Mesenchymal stem cell (in vitro differentiated cells and primary cell): ENCODE data around the gene FAT4.
A peak's percentile ranks its signal among the peaks of the same experiment; 100 is the strongest.

ENCODE experiments used
- DNase-seq: peaks from one replicate; pipeline ENCODE4 v3.0.0-alpha.2; 2013
- H2AFZ ChIP-seq: one replicate; pipeline ENCODE4 v1.6.1; 2013; ENCODE audit warnings: low read depth, mild to moderate bottlenecking, control low read depth, inconsistent platforms, low read length, moderate library complexity
- H2AK5ac ChIP-seq: 2 replicates; pipeline ENCODE4 v1.6.1; 2013; ENCODE audit warnings: low read length, moderate library complexity, mild to moderate bottlenecking, inconsistent platforms; ENCODE audit not compliant: severe bottlenecking
- H2BK120ac ChIP-seq: one replicate; pipeline ENCODE4 v1.6.1; 2013; ENCODE audit warnings: low read depth, mild to moderate bottlenecking, inconsistent platforms, low read length, moderate library complexity
- H2BK12ac ChIP-seq, 2 experiments: one replicate each; pipeline ENCODE4 v1.6.1; 2013; ENCODE audit warnings: inconsistent platforms in 2 of 2, low read length in 2 of 2, mild to moderate bottlenecking in 2 of 2, moderate library complexity in 2 of 2, control low read depth in 1 of 2
- H2BK15ac ChIP-seq: one replicate; pipeline ENCODE4 v1.6.1; 2013; ENCODE audit warnings: mild to moderate bottlenecking, low read depth, inconsistent platforms; ENCODE audit not compliant: poor library complexity, severe bottlenecking
- H2BK5ac ChIP-seq: 2 replicates; pipeline ENCODE4 v1.6.1; 2013; ENCODE audit warnings: low read depth, mild to moderate bottlenecking, low read length, control low read depth, inconsistent platforms; ENCODE audit not compliant: poor library complexity, severe bottlenecking
- H3K14ac ChIP-seq, 2 experiments: one replicate each; pipeline ENCODE4 v1.6.1; 2013; ENCODE audit warnings: inconsistent platforms in 2 of 2, low read length in 2 of 2, control low read depth in 1 of 2, mild to moderate bottlenecking in 1 of 2, moderate library complexity in 1 of 2
- H3K18ac ChIP-seq, 2 experiments: one replicate each; pipeline ENCODE4 v1.6.1; 2013; ENCODE audit warnings: inconsistent platforms in 2 of 2, low read length in 2 of 2, control low read depth in 1 of 2, low read depth in 1 of 2, mild to moderate bottlenecking in 1 of 2
- H3K23ac ChIP-seq, 2 experiments: one replicate each; pipeline ENCODE4 v1.6.1; 2013; ENCODE audit warnings: inconsistent platforms in 2 of 2, low read length in 2 of 2, mild to moderate bottlenecking in 2 of 2, moderate library complexity in 2 of 2, control low read depth in 1 of 2
- H3K27ac ChIP-seq: 2 replicates; pipeline ENCODE4 v1.5.1; 2013; ENCODE audit warnings: mild to moderate bottlenecking, moderate library complexity, low read length, control low read depth, inconsistent platforms; ENCODE audit not compliant: poor library complexity, severe bottlenecking
- H3K27me3 ChIP-seq, 2 experiments: 2 replicates each; pipeline versions ENCODE4 v1.6.1 to v1.7.0; 2013; ENCODE audit warnings: low read length in 2 of 2, mild to moderate bottlenecking in 2 of 2, moderate library complexity in 2 of 2, control low read depth in 1 of 2, inconsistent platforms in 1 of 2; ENCODE audit not compliant: control insufficient read depth in 1 of 2, insufficient read depth in 1 of 2
- H3K36me3 ChIP-seq, 2 experiments: 2 replicates each; pipeline versions ENCODE4 v1.6.1 to v1.7.0; 2013; ENCODE audit warnings: low read length in 2 of 2, control low read depth in 1 of 2, inconsistent platforms in 1 of 2, low read depth in 1 of 2, mild to moderate bottlenecking in 1 of 2; ENCODE audit not compliant: insufficient read depth in 2 of 2, control insufficient read depth in 1 of 2
- H3K4ac ChIP-seq, 2 experiments: one replicate each; pipeline ENCODE4 v1.6.1; 2013; ENCODE audit warnings: inconsistent platforms in 2 of 2, low read length in 2 of 2, mild to moderate bottlenecking in 2 of 2, moderate library complexity in 2 of 2, control low read depth in 1 of 2, low read depth in 1 of 2
- H3K4me1 ChIP-seq: 2 replicates; pipeline ENCODE4 v1.6.1; 2013; ENCODE audit warnings: low read depth, low read length, control low read depth; ENCODE audit not compliant: control insufficient read depth, insufficient read depth
- H3K4me2 ChIP-seq: 2 replicates; pipeline ENCODE4 v1.6.1; 2013; ENCODE audit warnings: low read length, mild to moderate bottlenecking, inconsistent platforms; ENCODE audit not compliant: poor library complexity, severe bottlenecking
- H3K4me3 ChIP-seq, 2 experiments: 2 replicates each; pipeline versions ENCODE4 v1.5.1 to v1.7.0; 2013; ENCODE audit warnings: low read length in 2 of 2, mild to moderate bottlenecking in 2 of 2, control low read depth in 1 of 2, low read depth in 1 of 2; ENCODE audit not compliant: insufficient read depth in 1 of 2
- H3K79me1 ChIP-seq: replicated peaks from 2 replicates; pipeline ENCODE4 v1.6.1; 2013; ENCODE audit warnings: mild to moderate bottlenecking, control low read depth, low read length, inconsistent platforms; ENCODE audit not compliant: poor library complexity, severe bottlenecking
- H3K9ac ChIP-seq: 2 replicates; pipeline ENCODE4 v1.7.0; 2013; ENCODE audit warnings: mild to moderate bottlenecking, low read length, moderate library complexity
- H3K9me3 ChIP-seq: 2 replicates; pipeline ENCODE4 v1.7.0; 2013; ENCODE audit warnings: mild to moderate bottlenecking, low read length; ENCODE audit not compliant: control insufficient read depth
- H4K8ac ChIP-seq: one replicate; pipeline ENCODE4 v1.6.1; 2013; ENCODE audit warnings: inconsistent platforms, mild to moderate bottlenecking, low read length, moderate library complexity
- H4K91ac ChIP-seq: one replicate; pipeline ENCODE4 v1.6.1; 2013; ENCODE audit warnings: mild to moderate bottlenecking, low read length, inconsistent platforms
- WGBS: methylation state at CpG from one replicate; pipeline ENCODE4 v1.1.7; 2013; ENCODE audit warnings: mixed read lengths; 5-methylcytosine and 5-hydroxymethylcytosine counted together

The FAT4 gene

DNA sequence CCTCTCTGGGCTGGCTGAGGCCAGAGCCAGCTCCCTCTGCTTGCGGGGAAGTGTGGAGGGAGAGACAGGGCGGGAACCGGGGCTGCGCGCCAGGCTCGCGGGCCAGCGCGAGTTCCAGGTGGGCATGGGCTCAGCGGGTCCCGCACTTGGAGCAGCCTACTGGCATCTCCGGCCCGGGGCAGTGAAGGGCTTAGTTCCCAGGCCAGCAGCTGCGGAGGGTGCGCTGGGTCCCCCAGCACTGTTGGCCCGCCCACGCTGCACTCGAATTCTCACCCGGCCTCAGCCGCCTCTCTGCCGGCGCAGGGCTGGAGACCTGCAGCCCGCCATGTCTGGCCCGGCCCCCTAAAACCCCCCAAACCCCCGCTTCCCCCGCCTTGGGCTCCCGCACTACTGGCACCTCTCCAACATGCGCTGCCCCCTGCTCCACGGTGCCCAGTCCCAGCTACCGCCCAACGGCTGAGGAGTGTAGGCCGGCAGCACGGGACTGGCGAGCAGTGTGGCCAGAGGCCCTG is 33.8 kb upstream of the FAT4 start:
- no peak overlapping the region for H4K91ac ChIP-seq
- H3K14ac ChIP-seq: no peak overlapping the region
- WGBS: over 99% methylated on average over 32 of the region's 34 CpGs

GRCh38 chr4:125283707-125284279 is 31.0 kb upstream of the FAT4 start:
- H3K27me3 ChIP-seq: no peaks in the 10 kb centered on the region
- no peak overlapping the region for H2BK12ac ChIP-seq
- no peak overlapping the region for H3K14ac ChIP-seq
- no peaks in the 10 kb centered on the region for H3K9me3 ChIP-seq
- H3K23ac ChIP-seq: no peak overlapping the region
- H4K91ac ChIP-seq: no peak overlapping the region
- H2AFZ ChIP-seq: no peak overlapping the region
- no peak overlapping the region for H3K9ac ChIP-seq
- no peaks in the 10 kb centered on the region for H3K4me1 ChIP-seq
- no peak overlapping the region for H2AK5ac ChIP-seq
- no peak overlapping the region for H2BK15ac ChIP-seq
- no peak overlapping the region for H4K8ac ChIP-seq
- H2BK5ac ChIP-seq: no peak overlapping the region
- no peak overlapping the region for H3K4ac ChIP-seq
- H3K27ac ChIP-seq: no peak overlapping the region
- WGBS: 2% methylated on average over 2 of the region's 4 CpGs
- no peak overlapping the region for H3K4me3 ChIP-seq
- no peaks in the 10 kb centered on the region for H3K36me3 ChIP-seq
- H2BK120ac ChIP-seq: no peak overlapping the region
- H3K79me1 ChIP-seq: no peaks in the 10 kb centered on the region
- H3K18ac ChIP-seq: no peak overlapping the region
- H3K4me2 ChIP-seq: no peak overlapping the region
- DNase-seq: peak; percentile 42

More for the DNA sequence above, 33.8 kb upstream of the FAT4 start:
- Histone ChIP-seq H2BK5ac (no peak overlapping the region), H3K9ac (no peak overlapping the region), H3K9me3 (no peaks in the 10 kb centered on the region), H2AFZ (no peak overlapping the region), H2AK5ac (no peak overlapping the region), H3K4me1 (no peaks in the 10 kb centered on the region), H3K4ac (no peak overlapping the region), H3K4me2 (no peak overlapping the region), H3K27ac (no peak overlapping the region), H3K79me1 (no peaks in the 10 kb centered on the region), H3K4me3 (no peak overlapping the region), H3K18ac (no peak overlapping the region), H2BK15ac (no peak overlapping the region), H2BK12ac (no peak overlapping the region), H3K23ac (no peak overlapping the region), H2BK120ac (no peak overlapping the region), H4K8ac (no peak overlapping the region), H3K27me3 (no peaks in the 10 kb centered on the region), H3K36me3 (no peaks in the 10 kb centered on the region)
- DNase-seq: no peak

GRCh38 chr4:125297116-125297515 is 17.6 kb upstream of the FAT4 start:
- Histone ChIP-seq H3K23ac (no peak overlapping the region), H3K4me2 (no peak overlapping the region), H3K9me3 (no peaks in the 10 kb centered on the region), H3K4me3 (no peak overlapping the region), H3K9ac (no peak overlapping the region), H3K79me1 (no peaks in the 10 kb centered on the region), H2BK5ac (no peak overlapping the region), H4K91ac (no peak overlapping the region), H2AK5ac (no peak overlapping the region), H3K4ac (no peak overlapping the region), H4K8ac (no peak overlapping the region), H3K27me3 (no peaks in the 10 kb centered on the region), H2BK120ac (no peak overlapping the region), H3K14ac (no peak overlapping the region), H3K36me3 (no peaks in the 10 kb centered on the region), H3K4me1 (no peaks in the 10 kb centered on the region), H2BK15ac (no peak overlapping the region), H2AFZ (no peak overlapping the region), H3K18ac (no peak overlapping the region), H2BK12ac (no peak overlapping the region), H3K27ac (no peak overlapping the region)
- no CpG with 5 or more reads among the region's 2 CpGs for WGBS
- DNase-seq: no peak

DNA sequence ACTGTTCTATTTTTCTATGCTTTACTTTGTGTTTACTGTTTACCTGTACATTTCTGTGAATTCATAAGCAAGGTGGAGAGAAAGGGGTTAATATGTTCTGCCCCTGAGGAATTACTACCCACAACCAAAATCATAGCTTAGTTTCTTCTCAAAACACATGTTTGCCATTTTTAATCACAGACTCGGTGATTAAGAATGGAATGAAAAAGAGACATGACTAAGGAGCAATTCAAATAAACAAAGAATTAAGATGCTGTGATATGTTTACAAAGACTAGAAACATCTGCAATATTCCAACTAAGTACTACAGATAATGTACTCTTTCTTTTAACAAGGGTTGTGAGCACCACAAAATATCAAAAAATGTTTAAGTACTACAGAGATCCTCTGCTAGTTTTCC is 11.7 kb upstream of the FAT4 start:
- H4K91ac ChIP-seq: no peak overlapping the region
- no peak overlapping the region for H2BK15ac ChIP-seq
- no peaks in the 10 kb centered on the region for H3K9me3 ChIP-seq
- no peaks in the 10 kb centered on the region for H3K79me1 ChIP-seq
- no peak overlapping the region for H2AK5ac ChIP-seq
- no peaks in the 10 kb centered on the region for H3K36me3 ChIP-seq
- no peak overlapping the region for H3K4me2 ChIP-seq
- no peaks in the 10 kb centered on the region for H3K27me3 ChIP-seq
- no peak overlapping the region for H3K14ac ChIP-seq
- no peak overlapping the region for H2BK5ac ChIP-seq
- DNase-seq: peak; percentile 46
- no peaks in the 10 kb centered on the region for H3K4me1 ChIP-seq
- no peak overlapping the region for H3K27ac ChIP-seq
- no peak overlapping the region for H3K9ac ChIP-seq
- H2AFZ ChIP-seq: no peak overlapping the region
- no peak overlapping the region for H2BK120ac ChIP-seq
- no peak overlapping the region for H4K8ac ChIP-seq
- H3K4ac ChIP-seq: no peak overlapping the region
- H3K23ac ChIP-seq: no peak overlapping the region
- no peak overlapping the region for H3K4me3 ChIP-seq
- no CpG with 5 or more reads among the region's 1 CpG for WGBS
- no peak overlapping the region for H2BK12ac ChIP-seq
- H3K18ac ChIP-seq: no peak overlapping the region
